Mesothelial cell of epicardium (in vitro differentiated cells): ENCODE measurements around the gene DGCR8. TPM values are rescaled to one million over a fixed set of nuclear protein-coding genes. Genes with fewer than 3 reads are reported as not detected.
"Not testable (repeated sequence)": the region's sequence is repeated elsewhere in the genome, so short reads cannot be mapped to it uniquely, and the experiment has no call there.

ENCODE experiments used
- DNase-seq, 2 experiments: peaks; one replicate each; pipeline ENCODE4 v3.0.0; 2021; ENCODE audit warnings: low spot score in 2 of 2; ENCODE audit not compliant: unreplicated experiment in 2 of 2
- H3K27ac Mint-ChIP-seq: 2 replicates; pipeline ENCODE4 v1.8.0; 2021; ENCODE audit warnings: mixed read lengths
- H3K27me3 Mint-ChIP-seq: 2 replicates; pipeline ENCODE4 v1.8.0; 2021; ENCODE audit warnings: low read depth, mixed read lengths
- H3K36me3 Mint-ChIP-seq: 2 replicates; pipeline ENCODE4 v1.8.0; 2021; ENCODE audit warnings: mixed read lengths
- H3K4me1 Mint-ChIP-seq: 2 replicates; pipeline ENCODE4 v1.8.0; 2021; ENCODE audit warnings: mixed read lengths
- H3K4me3 Mint-ChIP-seq: 2 replicates; pipeline ENCODE4 v1.8.0; 2021; ENCODE audit warnings: mild to moderate bottlenecking, moderate library complexity, mixed read lengths
- H3K9me3 Mint-ChIP-seq: 2 replicates; pipeline ENCODE4 v1.8.0; 2021; ENCODE audit warnings: mixed read lengths
- CTCF ChIP-seq: fragments of 200-600 bp; sonication (generic); IDR thresholded peaks from one replicate; pipeline ENCODE4 v1.5.0; 2021; ENCODE audit warnings: antibody characterized with exemption; ENCODE audit not compliant: unreplicated experiment
- total RNA-seq: library from RNA; stranded (reverse); gene quantifications from 3 replicates; pipeline ENCODE4 v1.2.1, GENCODE V29; 2021

DGCR8 gene
- total RNA-seq, 1 donor from 2014 or later, result 71.5 TPM

- peak; percentile 100 for TF ChIP-seq CTCF
- no peak overlapping the region for H3K27ac Mint-ChIP-seq
- H3K4me3 Mint-ChIP-seq, result no peak overlapping the region
- peaks cover 8% of the 10 kb centered on the region for H3K27me3 Mint-ChIP-seq
- no peaks in the 10 kb centered on the region for H3K9me3 Mint-ChIP-seq
- H3K4me1 Mint-ChIP-seq, result peaks cover 3% of the 10 kb centered on the region
- no peaks in the 10 kb centered on the region for H3K36me3 Mint-ChIP-seq
- DNase-seq, result peak; percentile 73 to 97
These were observed 76.8 kb downstream of the DGCR8 start for GRCh38 chr22:20156611-20157429.

- H3K9me3 Mint-ChIP-seq, result no peaks in the 10 kb centered on the region
- no peaks in the 10 kb centered on the region for H3K36me3 Mint-ChIP-seq
- H3K27me3 Mint-ChIP-seq, result peaks cover 8% of the 10 kb centered on the region
- no peak overlapping the region for H3K27ac Mint-ChIP-seq
- peaks cover 3% of the 10 kb centered on the region for H3K4me1 Mint-ChIP-seq
- no peak overlapping the region for H3K4me3 Mint-ChIP-seq
- no peak for DNase-seq
- no peak for TF ChIP-seq CTCF
These were observed 77.6 kb downstream of the DGCR8 start for GRCh38 chr22:20157430-20158183.

- Mint-ChIP-seq H3K4me1 (peaks cover 3% of the 10 kb centered on the region), H3K36me3 (no peaks in the 10 kb centered on the region), H3K4me3 (no peak overlapping the region), H3K27ac (no peak overlapping the region), H3K9me3 (no peaks in the 10 kb centered on the region), H3K27me3 (peaks cover 8% of the 10 kb centered on the region)
- DNase-seq, result no peak
- TF ChIP-seq CTCF, result no peak
These were observed 78.5 kb downstream of the DGCR8 start for GRCh38 chr22:20158391-20159036.

- Mint-ChIP-seq H3K27ac (no peak overlapping the region), H3K9me3 (no peaks in the 10 kb centered on the region), H3K27me3 (peaks cover 8% of the 10 kb centered on the region), H3K36me3 (no peaks in the 10 kb centered on the region), H3K4me1 (peaks cover 3% of the 10 kb centered on the region), H3K4me3 (no peak overlapping the region)
- no peak for TF ChIP-seq CTCF
- DNase-seq, result no peak
These were observed 79.0 kb downstream of the DGCR8 start for GRCh38 chr22:20159076-20159475.

- not testable (repeated sequence) for H3K4me1 Mint-ChIP-seq, DNase-seq, H3K4me3 Mint-ChIP-seq
These were observed 79.5 kb downstream of the DGCR8 start for GRCh38 chr22:20159531-20159930.

GRCh38 chr22:20160041-20160440 lies 80.0 kb downstream of the DGCR8 start:
- Mint-ChIP-seq H3K27ac (no peak overlapping the region), H3K4me1 (peaks cover 3% of the 10 kb centered on the region), H3K9me3 (no peaks in the 10 kb centered on the region), H3K36me3 (no peaks in the 10 kb centered on the region), H3K27me3 (peaks cover 8% of the 10 kb centered on the region), H3K4me3 (no peak overlapping the region)
- DNase-seq, result no peak
- TF ChIP-seq CTCF, result no peak

More at GRCh38 chr22:20159531-20159930, 79.5 kb downstream of the DGCR8 start:
- not testable (repeated sequence) for H3K27me3 Mint-ChIP-seq, H3K36me3 Mint-ChIP-seq, H3K9me3 Mint-ChIP-seq, H3K27ac Mint-ChIP-seq
